ENCODE results near the gene CABLES1. TPM values are rescaled to one million over a fixed set of nuclear protein-coding genes. Genes with fewer than 3 reads are reported as not detected.

CABLES1 gene
- total RNA-seq, 2 experiments from 2014 or later: not detected

GRCh38 chr18:23300231-23300805 lies 165.0 kb downstream of the CABLES1 start:
- Histone ChIP-seq H3K27ac (ENCODE audit: low read depth in 1 of 2, low read length in 2 of 2) (no peak overlapping the region), H3K4me3 (ENCODE audit: low read length) (no peak overlapping the region), H3K4me1 (ENCODE audit: insufficient read depth, low read length) (no peaks in the 10 kb centered on the region), H3K27me3 (ENCODE audit: control insufficient read depth in 1 of 2, insufficient read depth in 2 of 2, low read length in 2 of 2) (no peaks in the 10 kb centered on the region), H3K9me3 (ENCODE audit: control insufficient read depth in 1 of 2, insufficient read depth in 1 of 2, low read length in 2 of 2) (no peaks in the 10 kb centered on the region), H3K36me3 (ENCODE audit: insufficient read depth, low read length) (no peaks in the 10 kb centered on the region)
- Mint-ChIP-seq H3K4me3 (no peak overlapping the region), H3K9me3 (no peaks in the 10 kb centered on the region), H3K4me1 (ENCODE audit: low read depth) (no peaks in the 10 kb centered on the region), H3K27ac (no peak overlapping the region), H3K27me3 (no peaks in the 10 kb centered on the region), H3K36me3 (ENCODE audit: low read depth) (no peaks in the 10 kb centered on the region)
- TF ChIP-seq CTCF (IDR thresholded peaks at IDR 0.05): no peak
- DNase-seq (no peak), ATAC-seq (ENCODE audit: poor library complexity) (no peak)
- intact Hi-C loops (cut with DNase I, micrococcal nuclease): no loop called here
- CTCF ChIA-PET: no interaction called here
- POLR2A ChIA-PET: no interaction called here

- no peak overlapping the region for H3K27ac Mint-ChIP-seq
- CTCF ChIA-PET: no interaction called here
- intact Hi-C loops (cut with DNase I, micrococcal nuclease): no loop called here
These were observed 166.7 kb downstream of the CABLES1 start for GRCh38 chr18:23301972-23302371.

GRCh38 chr18:23302511-23302850 lies 167.2 kb downstream of the CABLES1 start:
- Mint-ChIP-seq H3K4me1 (ENCODE audit: low read depth) (peaks cover 4% of the 10 kb centered on the region), H3K9me3 (no peaks in the 10 kb centered on the region), H3K4me3 (no peak overlapping the region), H3K27me3 (no peaks in the 10 kb centered on the region), H3K27ac (no peak overlapping the region), H3K36me3 (ENCODE audit: low read depth) (no peaks in the 10 kb centered on the region)
- Histone ChIP-seq H3K4me3 (ENCODE audit: low read length) (no peak overlapping the region), H3K9me3 (ENCODE audit: control insufficient read depth in 1 of 2, insufficient read depth in 1 of 2, low read length in 2 of 2) (no peaks in the 10 kb centered on the region), H3K4me1 (ENCODE audit: insufficient read depth, low read length) (peaks cover 4% of the 10 kb centered on the region), H3K36me3 (ENCODE audit: insufficient read depth, low read length) (no peaks in the 10 kb centered on the region), H3K27me3 (ENCODE audit: control insufficient read depth in 1 of 2, insufficient read depth in 2 of 2, low read length in 2 of 2) (no peaks in the 10 kb centered on the region), H3K27ac (ENCODE audit: low read depth in 1 of 2, low read length in 2 of 2) (no peak overlapping the region)
- TF ChIP-seq CTCF (IDR thresholded peaks at IDR 0.05): no peak
- ChIA-PET CTCF (no interaction called here), POLR2A (no interaction called here)
- DNase-seq (no peak), ATAC-seq (ENCODE audit: poor library complexity) (no peak)
- intact Hi-C loops (cut with DNase I, micrococcal nuclease): no loop called here

More at GRCh38 chr18:23301972-23302371, 166.7 kb downstream of the CABLES1 start:
- no peak for DNase-seq
- ATAC-seq (ENCODE audit: poor library complexity): no peak
- Histone ChIP-seq H3K36me3 (ENCODE audit: insufficient read depth, low read length) (no peaks in the 10 kb centered on the region), H3K9me3 (ENCODE audit: control insufficient read depth in 1 of 2, insufficient read depth in 1 of 2, low read length in 2 of 2) (no peaks in the 10 kb centered on the region), H3K4me1 (ENCODE audit: insufficient read depth, low read length) (no peaks in the 10 kb centered on the region), H3K27ac (ENCODE audit: low read depth in 1 of 2, low read length in 2 of 2) (no peak overlapping the region), H3K27me3 (ENCODE audit: control insufficient read depth in 1 of 2, insufficient read depth in 2 of 2, low read length in 2 of 2) (no peaks in the 10 kb centered on the region), H3K4me3 (ENCODE audit: low read length) (no peak overlapping the region)
- H3K27me3 Mint-ChIP-seq: no peaks in the 10 kb centered on the region
- no peak for TF ChIP-seq CTCF (IDR thresholded peaks at IDR 0.05)
- H3K9me3 Mint-ChIP-seq: no peaks in the 10 kb centered on the region
- POLR2A ChIA-PET: no interaction called here
- no peaks in the 10 kb centered on the region for H3K36me3 Mint-ChIP-seq (ENCODE audit: low read depth)
- no peak overlapping the region for H3K4me3 Mint-ChIP-seq
- H3K4me1 Mint-ChIP-seq (ENCODE audit: low read depth): no peaks in the 10 kb centered on the region
